Right lobe of liver (tissue), 4 donors: ENCODE measurements around the gene ARHGAP8.

Experiments used
- CTCF ChIP-seq, 4 donors: fragments of 200-600 bp in 3 of 4; fragments of 450-650 bp in 1 of 4; IDR thresholded peaks; one replicate each; pipeline versions ENCODE4 v1.5.1 to v1.8.0; 2016 to 2022; ENCODE audit warnings: antibody characterized with exemption in 4 of 4, mild to moderate bottlenecking in 2 of 4
- POLR2A ChIP-seq: fragments of 450-650 bp; IDR thresholded peaks from one replicate; pipeline ENCODE4 v1.6.1; 2017; ENCODE audit warnings: antibody characterized with exemption, mild to moderate bottlenecking
- donor health status: DM: no; HTN: no; CAD: no.
- donor health status: DM: no; HTN: no; CAD: no.
- donor health status: DM: no; HTN: yes; CAD: no.

GRCh38 chr22:44732661-44733060, 19.7 kb upstream of the ARHGAP8 start:
- TF ChIP-seq CTCF (IDR thresholded peaks at IDR 0.05) (no peak), POLR2A (no peak)
